ENCODE measurements around the gene ABT1.

ABT1 gene

GRCh38 chr6:26602262-26602661, 5.5 kb downstream of the ABT1 start:
- H3K4me3 ChIP-seq (replicated peaks in 1 of 2; ENCODE audit: low read depth in 2 of 2, low read length in 2 of 2) = no peak overlapping the region
- DNase-seq (ENCODE audit: low read depth in 2 of 2) = no peak
- TF ChIP-seq, protein P1, sequence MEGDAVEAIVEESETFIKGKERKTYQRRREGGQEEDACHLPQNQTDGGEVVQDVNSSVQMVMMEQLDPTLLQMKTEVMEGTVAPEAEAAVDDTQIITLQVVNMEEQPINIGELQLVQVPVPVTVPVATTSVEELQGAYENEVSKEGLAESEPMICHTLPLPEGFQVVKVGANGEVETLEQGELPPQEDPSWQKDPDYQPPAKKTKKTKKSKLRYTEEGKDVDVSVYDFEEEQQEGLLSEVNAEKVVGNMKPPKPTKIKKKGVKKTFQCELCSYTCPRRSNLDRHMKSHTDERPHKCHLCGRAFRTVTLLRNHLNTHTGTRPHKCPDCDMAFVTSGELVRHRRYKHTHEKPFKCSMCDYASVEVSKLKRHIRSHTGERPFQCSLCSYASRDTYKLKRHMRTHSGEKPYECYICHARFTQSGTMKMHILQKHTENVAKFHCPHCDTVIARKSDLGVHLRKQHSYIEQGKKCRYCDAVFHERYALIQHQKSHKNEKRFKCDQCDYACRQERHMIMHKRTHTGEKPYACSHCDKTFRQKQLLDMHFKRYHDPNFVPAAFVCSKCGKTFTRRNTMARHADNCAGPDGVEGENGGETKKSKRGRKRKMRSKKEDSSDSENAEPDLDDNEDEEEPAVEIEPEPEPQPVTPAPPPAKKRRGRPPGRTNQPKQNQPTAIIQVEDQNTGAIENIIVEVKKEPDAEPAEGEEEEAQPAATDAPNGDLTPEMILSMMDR (IDR thresholded peaks at IDR 0.05; ENCODE audit: low read depth, low read length) = no peak

- TF ChIP-seq, protein P1 (IDR thresholded peaks at IDR 0.05; ENCODE audit: low read depth, low read length) = no peak
- DNase-seq (ENCODE audit: low read depth in 2 of 2) = no peak
- H3K4me3 ChIP-seq (replicated peaks in 1 of 2; ENCODE audit: low read depth in 2 of 2, low read length in 2 of 2) = no peak overlapping the region
Measured at GRCh38 chr6:26604026-26604425, 7.3 kb downstream of the ABT1 start.

DNA sequence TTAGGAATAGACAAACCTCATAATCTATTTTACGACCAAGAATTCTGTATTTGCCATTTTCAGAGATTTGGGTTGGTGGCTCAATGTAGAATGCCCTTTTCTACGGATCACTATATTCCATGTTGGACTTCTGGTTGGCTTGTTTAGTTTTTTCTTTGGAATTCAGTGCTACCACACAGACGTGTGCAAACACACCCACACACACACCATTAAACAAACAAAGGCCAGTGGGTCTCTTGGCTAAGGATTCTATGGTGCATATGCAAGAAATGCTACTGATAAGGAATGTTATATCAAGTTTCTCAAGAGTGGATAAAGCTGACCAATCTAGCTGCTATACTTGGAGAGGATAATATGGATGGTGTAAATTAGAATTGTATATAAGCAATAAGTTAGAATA, 8.0 kb downstream of the ABT1 start:
- no peak for DNase-seq (ENCODE audit: low read depth in 2 of 2)
- no peak overlapping the region for H3K4me3 ChIP-seq (replicated peaks in 1 of 2; ENCODE audit: low read depth in 2 of 2, low read length in 2 of 2)
- TF ChIP-seq, protein P1 (IDR thresholded peaks at IDR 0.05; ENCODE audit: low read depth, low read length) = no peak

DNA sequence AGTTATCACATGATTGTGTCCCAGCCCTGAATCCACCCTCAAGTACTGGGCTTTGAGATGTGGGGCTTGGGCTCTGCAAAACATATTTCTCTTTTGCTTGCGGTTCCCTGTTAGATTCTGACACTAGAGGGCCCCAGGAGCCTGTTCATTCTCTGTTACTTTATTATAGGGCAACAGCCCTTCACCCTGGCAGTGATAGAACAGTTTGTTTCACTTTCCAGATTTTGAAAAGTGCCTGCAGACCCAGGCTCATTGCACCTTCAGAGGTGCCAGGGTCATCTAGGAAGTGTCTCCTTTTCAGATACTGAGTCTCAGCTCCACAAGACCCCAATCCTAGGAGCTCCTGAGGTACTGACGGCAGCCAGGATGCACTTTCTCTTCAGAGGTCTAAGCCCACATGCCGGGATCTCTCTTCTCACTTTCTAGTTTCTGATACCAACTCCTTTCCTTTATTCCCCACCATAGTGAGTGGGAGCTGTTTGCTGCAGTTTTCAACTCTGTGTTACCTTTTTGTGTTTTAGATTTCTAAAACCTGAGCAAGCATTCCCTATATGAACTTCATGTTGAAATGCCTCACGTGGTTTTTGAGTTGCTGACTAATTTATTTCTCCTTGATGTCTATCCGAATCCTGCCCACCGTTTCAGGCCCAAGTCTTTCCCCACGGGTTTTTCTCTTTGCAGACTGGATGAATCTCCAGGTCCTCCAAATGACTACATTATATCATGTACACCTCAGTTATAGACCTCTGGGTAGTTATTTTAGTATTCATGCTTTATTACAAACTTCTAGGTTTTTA, 10.9 kb downstream of the ABT1 start:
- TF ChIP-seq, protein P1 (IDR thresholded peaks at IDR 0.05; ENCODE audit: low read depth, low read length) = peak; percentile 81
- H3K4me3 ChIP-seq (replicated peaks in 1 of 2; ENCODE audit: low read depth in 2 of 2, low read length in 2 of 2) = peak overlapping the region in 1 of 2 donors; percentile 38
- peak; percentile 74 for DNase-seq (ENCODE audit: low read depth in 2 of 2)

DNA sequence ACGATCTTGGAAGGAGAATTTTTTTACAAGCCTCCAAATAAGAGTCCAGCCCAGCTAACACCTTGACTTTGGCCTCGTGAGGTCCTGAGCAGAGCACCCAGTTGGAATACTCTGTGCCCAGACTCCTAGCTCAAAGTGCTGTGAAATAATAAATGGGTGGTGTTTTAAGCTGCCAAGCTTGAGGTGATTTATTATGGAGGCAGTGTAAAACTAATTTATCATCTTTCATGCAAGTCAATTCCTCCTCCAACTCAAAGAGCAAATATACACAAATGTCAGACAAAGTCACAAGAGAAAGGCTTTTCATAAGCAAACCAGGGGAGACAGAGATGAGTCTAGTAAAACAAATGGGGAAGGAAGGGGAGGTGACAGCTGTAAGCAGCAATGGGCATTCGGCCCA, 12.7 kb downstream of the ABT1 start:
- no peak overlapping the region for H3K4me3 ChIP-seq (replicated peaks in 1 of 2; ENCODE audit: low read depth in 2 of 2, low read length in 2 of 2)
- no peak for DNase-seq (ENCODE audit: low read depth in 2 of 2)
- TF ChIP-seq, protein P1 (IDR thresholded peaks at IDR 0.05; ENCODE audit: low read depth, low read length) = no peak

DNA sequence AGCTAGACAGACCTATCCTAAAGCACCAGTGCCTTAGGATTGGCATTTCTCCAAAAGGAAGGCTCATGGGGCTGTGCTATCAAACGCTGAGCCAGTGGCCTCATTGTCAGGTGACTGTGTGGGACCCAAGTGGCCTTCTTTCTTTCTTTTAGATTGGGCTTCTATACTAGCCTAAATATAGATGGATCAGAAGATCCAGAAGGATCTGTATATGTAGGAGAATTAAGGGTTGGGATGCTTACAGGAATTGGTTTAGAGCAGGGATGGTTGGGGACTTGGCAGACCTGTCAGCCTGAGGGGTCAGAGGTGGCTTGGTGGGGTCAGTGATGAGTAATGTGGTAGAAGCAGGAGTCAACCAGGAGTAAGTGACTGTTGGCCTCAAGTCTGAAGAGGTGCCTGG, 14.8 kb downstream of the ABT1 start:
- no peak overlapping the region for H3K4me3 ChIP-seq (replicated peaks in 1 of 2; ENCODE audit: low read depth in 2 of 2, low read length in 2 of 2)
- DNase-seq (ENCODE audit: low read depth in 2 of 2) = no peak
- TF ChIP-seq, protein P1 (IDR thresholded peaks at IDR 0.05; ENCODE audit: low read depth, low read length) = no peak

GRCh38 chr6:26613201-26613600, 16.4 kb downstream of the ABT1 start:
- H3K4me3 ChIP-seq (replicated peaks in 1 of 2; ENCODE audit: low read depth in 2 of 2, low read length in 2 of 2) = no peak overlapping the region
- DNase-seq (ENCODE audit: low read depth in 2 of 2) = no peak
- TF ChIP-seq, protein P1 (IDR thresholded peaks at IDR 0.05; ENCODE audit: low read depth, low read length) = no peak

Data from cardiac fibroblast (primary cell).